DOHH2 (cell line): Measurements from ENCODE around the gene COL4A4.

Experiments
- H3F3A ChIP-seq: fragments of 200-600 bp; sonication (generic), shearing (Covaris generic); 2 replicates; pipeline ENCODE4 v1.6.0; 2016; ENCODE audit warnings: antibody characterized with exemption, mild to moderate bottlenecking; ENCODE audit not compliant: control insufficient read depth, insufficient read depth
- H3K27ac ChIP-seq: fragments of 200-600 bp; sonication (generic); 2 replicates; pipeline ENCODE4 v1.5.1; 2014; ENCODE audit warnings: low read depth, mild to moderate bottlenecking, low read length, moderate library complexity
- H3K27me3 ChIP-seq: fragments of 200-600 bp; sonication (generic); 2 replicates; pipeline ENCODE4 v1.6.1; 2014; ENCODE audit warnings: mild to moderate bottlenecking, low read length, mixed read lengths; ENCODE audit not compliant: control insufficient read depth
- H3K36me3 ChIP-seq: fragments of 200-600 bp; sonication (generic); 2 replicates; pipeline ENCODE4 v1.6.1; 2014; ENCODE audit warnings: mild to moderate bottlenecking, low read length, moderate library complexity, mixed read lengths; ENCODE audit not compliant: control insufficient read depth
- H3K4me1 ChIP-seq: fragments of 200-600 bp; sonication (generic); 2 replicates; pipeline ENCODE4 v1.6.1; 2014; ENCODE audit warnings: mild to moderate bottlenecking, low read length, mixed read lengths; ENCODE audit not compliant: control insufficient read depth
- H3K4me2 ChIP-seq: fragments of 200-600 bp; sonication (generic); 2 replicates; pipeline ENCODE4 v1.6.0; 2014; ENCODE audit warnings: mild to moderate bottlenecking, low read length, moderate library complexity
- H3K4me3 ChIP-seq: fragments of 200-600 bp; sonication (generic); 2 replicates; pipeline ENCODE4 v1.5.1; 2014; ENCODE audit warnings: mild to moderate bottlenecking, low read length, mixed read lengths
- H3K79me2 ChIP-seq: fragments of 200-600 bp; sonication (generic); 2 replicates; pipeline ENCODE4 v1.6.1; 2014; ENCODE audit warnings: mild to moderate bottlenecking, low read length, mixed read lengths; ENCODE audit not compliant: control insufficient read depth
- H3K9me2 ChIP-seq: fragments of 200-600 bp; sonication (generic); replicated peaks from 2 replicates; pipeline ENCODE4 v1.6.1; 2014; ENCODE audit warnings: mild to moderate bottlenecking, low read length, mixed read lengths; ENCODE audit not compliant: control insufficient read depth
- H3K9me3 ChIP-seq: fragments of 200-600 bp; sonication (generic); 2 replicates; pipeline ENCODE4 v1.6.1; 2014; ENCODE audit warnings: antibody characterized with exemption, low read length, mixed read lengths; ENCODE audit not compliant: control insufficient read depth, insufficient read depth
- H4K20me1 ChIP-seq: fragments of 200-600 bp; sonication (generic); 2 replicates; pipeline ENCODE4 v1.6.0; 2014; ENCODE audit warnings: low read depth, mild to moderate bottlenecking, antibody characterized with exemption, low read length, moderate library complexity; ENCODE audit not compliant: control insufficient read depth, insufficient read depth
- CTCF ChIP-seq: fragments of 200-600 bp; sonication (generic); IDR thresholded peaks from one replicate; pipeline ENCODE4 v1.5.1; 2014; ENCODE audit warnings: antibody characterized with exemption, mild to moderate bottlenecking, low read depth, low read length; ENCODE audit not compliant: poor library complexity, severe bottlenecking
- EZH2phosphoT487 ChIP-seq: fragments of 200-600 bp; sonication (generic); IDR thresholded peaks from 2 replicates; pipeline ENCODE4 v1.6.1; 2017; ENCODE audit warnings: borderline replicate concordance, mild to moderate bottlenecking, antibody characterized with exemption, low read length, moderate library complexity, mixed read lengths

COL4A4 gene

GRCh38 chr2:226962176-226962773, 201.7 kb downstream of the COL4A4 start:
- Histone ChIP-seq H3K27ac (no peak overlapping the region), H3K36me3 (no peaks in the 10 kb centered on the region), H3K9me3 (no peaks in the 10 kb centered on the region)

DNA sequence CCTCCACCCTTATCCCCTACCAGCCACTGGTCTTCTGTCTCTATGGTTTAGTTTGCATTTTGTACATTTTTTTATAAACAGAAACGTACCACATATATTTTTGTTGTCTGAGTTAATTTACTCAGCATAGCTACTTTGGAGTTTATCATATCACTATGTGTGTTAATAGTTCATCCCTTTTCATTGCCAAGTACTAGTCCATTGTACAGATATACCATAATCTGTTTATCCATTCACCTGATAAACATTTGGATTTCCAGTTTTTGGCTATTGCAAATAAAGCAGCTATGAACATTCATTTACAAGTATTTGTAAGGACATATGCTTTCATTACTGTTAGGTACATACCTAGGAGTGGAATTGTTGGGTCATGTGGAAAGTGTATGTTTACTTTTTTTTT, 204.6 kb downstream of the COL4A4 start:
- Histone ChIP-seq H3K9me3 (no peaks in the 10 kb centered on the region), H3K9me2 (no peaks in the 10 kb centered on the region), H3K27ac (no peak overlapping the region), H3K4me3 (no peak overlapping the region), H3K4me1 (peaks cover 4% of the 10 kb centered on the region; the same call in 1 of the 2 replicates), H4K20me1 (no peaks in the 10 kb centered on the region), H3F3A (no peaks in the 10 kb centered on the region), H3K36me3 (no peaks in the 10 kb centered on the region), H3K4me2 (no peak overlapping the region), H3K27me3 (no peaks in the 10 kb centered on the region), H3K79me2 (no peaks in the 10 kb centered on the region)
- no peak for TF ChIP-seq EZH2phosphoT487
- TF ChIP-seq CTCF, result no peak

More at GRCh38 chr2:226962176-226962773, 201.7 kb downstream of the COL4A4 start:
- H4K20me1 ChIP-seq, result no peaks in the 10 kb centered on the region
- H3K79me2 ChIP-seq, result no peaks in the 10 kb centered on the region
- no peak overlapping the region for H3K4me3 ChIP-seq
- no peaks in the 10 kb centered on the region for H3K27me3 ChIP-seq
- TF ChIP-seq EZH2phosphoT487 (no peak), CTCF (no peak)
- H3K9me2 ChIP-seq, result no peaks in the 10 kb centered on the region
- no peaks in the 10 kb centered on the region for H3F3A ChIP-seq
- no peak overlapping the region for H3K4me2 ChIP-seq
- peaks cover 4% of the 10 kb centered on the region; the same call in 1 of the 2 replicates for H3K4me1 ChIP-seq

DNA sequence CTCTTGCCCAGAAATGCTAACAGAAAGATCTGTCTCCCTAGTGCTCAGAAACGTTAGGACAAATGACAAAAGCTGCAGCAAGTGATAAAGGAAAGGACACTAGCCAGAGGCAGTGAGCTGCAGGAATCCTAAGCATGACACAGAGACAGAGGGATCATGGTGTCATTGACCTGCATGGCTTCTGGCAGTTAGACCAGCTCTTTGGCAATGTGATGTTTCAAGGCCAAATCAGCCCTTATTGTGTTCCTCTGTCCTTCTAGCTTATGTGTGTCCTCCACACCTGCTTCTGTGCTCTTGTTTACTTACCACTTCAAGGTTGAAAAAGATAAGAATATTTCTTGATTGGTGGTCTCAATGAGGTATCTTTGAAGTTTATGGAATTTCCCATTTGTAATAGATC, 207.3 kb downstream of the COL4A4 start:
- Histone ChIP-seq H3K27ac (no peak overlapping the region), H4K20me1 (no peaks in the 10 kb centered on the region), H3K27me3 (no peaks in the 10 kb centered on the region), H3K4me3 (no peak overlapping the region), H3K79me2 (no peaks in the 10 kb centered on the region), H3K4me2 (no peak overlapping the region), H3K9me2 (no peaks in the 10 kb centered on the region), H3K36me3 (no peaks in the 10 kb centered on the region), H3K4me1 (no peaks in the 10 kb centered on the region; the same call in 1 of the 2 replicates), H3F3A (no peaks in the 10 kb centered on the region), H3K9me3 (no peaks in the 10 kb centered on the region)
- TF ChIP-seq EZH2phosphoT487, result no peak
- no peak for TF ChIP-seq CTCF
